HG02885 (cell line): ENCODE measurements around the gene COL7A1.

ENCODE experiments used
- ATAC-seq: cut with Tn5 transposase; IDR thresholded peaks from one replicate; pipeline ENCODE4 v1.9.1; 2021; ENCODE audit warnings: mild to moderate bottlenecking; ENCODE audit not compliant: unreplicated experiment, poor library complexity

The COL7A1 gene

DNA sequence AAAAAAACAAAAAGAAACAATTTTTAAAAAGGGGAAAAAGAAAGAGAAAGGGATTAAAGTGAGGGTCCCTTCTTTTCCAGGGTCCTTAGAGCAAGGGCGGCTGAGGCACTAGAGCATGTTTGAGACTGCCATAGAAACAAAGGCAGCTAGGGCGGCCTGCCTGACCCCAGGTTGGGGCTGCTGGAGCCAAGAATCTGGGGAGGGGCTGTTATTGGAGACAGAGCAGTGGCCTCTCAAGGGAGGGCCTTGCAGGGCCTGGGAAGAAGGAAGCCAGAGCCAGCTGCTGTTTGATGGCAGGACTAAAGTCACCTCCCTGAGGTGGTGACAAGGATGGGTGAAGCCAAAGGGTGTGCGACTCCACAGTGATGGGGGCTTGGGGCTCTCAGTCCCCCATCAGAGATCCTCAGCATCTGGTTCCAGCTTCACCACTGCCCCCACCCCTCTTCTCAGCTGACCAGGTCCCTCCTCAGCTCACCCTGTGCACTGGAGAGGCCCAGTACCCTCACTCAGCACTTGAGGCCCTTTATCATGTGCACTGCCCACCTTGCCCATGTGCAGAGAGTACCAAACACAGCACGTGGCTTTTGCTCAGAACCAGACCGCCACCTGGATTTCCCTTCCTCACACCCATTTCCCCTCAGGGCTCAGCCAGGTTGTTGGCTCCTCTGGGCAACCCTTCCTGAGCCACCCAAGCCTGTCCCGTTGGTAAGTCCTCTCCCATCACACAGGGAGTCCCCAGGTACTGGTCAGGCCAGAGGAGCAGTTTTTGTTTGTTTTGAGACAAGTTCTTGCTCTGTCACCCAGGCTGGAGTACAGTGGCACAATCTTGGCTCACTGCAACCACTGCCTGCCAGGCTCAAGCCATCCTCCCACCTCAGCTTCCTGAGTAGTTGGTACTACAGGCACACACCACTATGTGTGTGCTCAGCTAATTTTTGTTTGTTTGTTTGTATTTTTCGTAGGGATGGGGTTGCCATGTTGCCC is 24.7 kb upstream of the COL7A1 start:
- no peak for ATAC-seq

DNA sequence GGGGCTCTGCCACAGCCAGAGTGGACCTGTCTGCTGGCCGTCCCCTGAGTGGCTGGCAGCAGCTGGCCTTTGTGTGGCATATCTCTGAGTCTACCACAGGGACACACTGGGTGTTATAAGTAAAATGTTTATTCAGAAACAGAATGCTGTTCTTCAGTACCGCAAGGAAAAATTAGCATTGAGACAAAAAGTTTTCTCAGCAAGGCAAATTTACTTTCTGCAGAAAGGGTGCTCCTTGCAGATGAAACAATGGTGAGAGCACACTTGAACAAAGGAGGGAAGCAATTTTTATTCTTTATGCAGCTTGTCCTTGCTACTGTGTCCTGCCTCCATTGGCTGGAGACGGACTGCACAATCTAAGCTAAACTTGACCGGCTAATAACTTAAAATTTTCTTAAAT is 22.4 kb upstream of the COL7A1 start:
- ATAC-seq = no peak

DNA sequence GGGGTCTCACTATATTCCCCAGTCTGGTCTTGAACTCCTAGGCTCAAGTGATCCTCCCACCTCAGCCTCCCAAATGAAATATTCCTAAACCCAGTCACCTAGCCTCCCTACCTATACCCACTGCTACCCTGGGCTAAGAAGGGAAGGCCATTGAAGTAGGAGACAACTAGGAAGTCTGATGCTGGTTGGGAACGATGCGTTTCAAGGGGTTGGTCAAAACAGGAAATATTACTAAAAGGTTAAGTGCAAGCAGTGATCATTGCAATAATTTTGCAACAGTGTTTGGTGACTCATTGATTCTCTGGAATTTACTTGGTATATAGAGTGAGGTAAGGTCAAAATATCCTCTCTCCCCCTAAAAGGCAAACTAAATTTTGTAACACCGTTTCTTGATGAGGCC is 18.9 kb upstream of the COL7A1 start:
- ATAC-seq = no peak

DNA sequence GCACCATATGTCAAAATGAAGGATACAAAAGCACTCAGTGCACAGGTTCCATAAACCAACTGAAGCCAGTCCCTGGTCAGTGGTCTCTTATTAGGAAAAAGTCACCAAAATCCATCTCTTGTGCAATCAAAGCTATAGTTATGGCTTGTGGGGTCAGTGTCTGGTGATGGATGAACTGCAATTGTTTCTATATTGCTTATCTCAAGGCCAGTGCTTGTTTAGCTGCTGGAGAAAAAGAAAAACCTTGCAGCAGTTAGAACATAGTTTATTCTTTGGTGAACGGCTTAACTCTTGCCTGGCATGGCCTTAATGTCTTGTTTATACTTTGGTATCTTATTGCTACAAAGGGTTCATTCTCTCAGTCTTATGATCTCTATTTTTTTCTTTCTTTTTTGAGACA is 17.2 kb upstream of the COL7A1 start:
- ATAC-seq = no peak

DNA sequence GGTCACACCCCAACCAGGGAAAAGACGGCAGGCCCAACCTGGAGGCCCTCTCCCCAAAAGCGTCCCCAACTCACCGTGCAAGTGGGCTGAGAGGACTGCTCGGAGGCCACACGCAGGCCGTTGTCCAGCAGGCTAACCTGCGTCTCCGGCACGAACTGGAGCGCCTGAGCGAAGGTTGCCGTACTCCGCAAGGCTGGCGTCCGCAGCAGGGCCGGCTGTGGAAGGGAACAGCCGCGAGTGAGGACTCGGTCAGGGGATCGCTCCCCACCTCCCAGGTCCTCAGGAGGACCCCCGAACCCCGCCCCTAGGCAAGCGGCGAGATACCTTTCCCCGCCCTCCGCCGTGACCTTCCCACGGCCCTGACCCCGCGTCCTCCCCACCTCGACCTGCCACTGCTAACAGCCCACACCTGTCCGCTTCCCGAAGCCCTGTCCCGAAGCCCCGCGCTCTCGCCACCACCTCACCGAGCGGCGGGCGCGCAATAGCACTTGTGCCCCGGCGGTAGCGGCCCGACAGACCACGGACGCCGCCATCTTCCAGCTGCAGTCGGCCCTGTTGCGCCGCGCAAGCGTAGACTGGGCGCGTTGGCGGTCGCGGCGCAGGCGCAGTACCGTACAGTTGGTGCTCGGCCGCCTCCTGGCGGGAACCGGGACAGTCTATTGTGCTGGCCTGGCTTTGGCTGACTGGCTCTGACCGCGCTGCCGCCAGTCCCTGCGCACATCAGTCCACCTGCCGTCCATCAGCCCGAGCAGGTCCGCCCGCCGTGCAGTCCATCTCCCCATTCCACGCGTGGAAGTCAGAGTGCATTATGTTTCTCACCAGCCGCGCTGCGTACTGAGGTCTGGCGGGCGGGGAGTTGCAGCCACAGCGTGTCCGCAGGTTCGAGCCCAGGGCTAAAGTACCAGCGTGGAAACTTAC is 14.2 kb upstream of the COL7A1 start, which contains the start of gene UQCRC1:
UQCRC1 (minus strand) TSS at position 559 of the 918 bp plus-strand sequence; CDS start at position 533, 26 bp downstream.
- peak; percentile 97 for ATAC-seq

DNA sequence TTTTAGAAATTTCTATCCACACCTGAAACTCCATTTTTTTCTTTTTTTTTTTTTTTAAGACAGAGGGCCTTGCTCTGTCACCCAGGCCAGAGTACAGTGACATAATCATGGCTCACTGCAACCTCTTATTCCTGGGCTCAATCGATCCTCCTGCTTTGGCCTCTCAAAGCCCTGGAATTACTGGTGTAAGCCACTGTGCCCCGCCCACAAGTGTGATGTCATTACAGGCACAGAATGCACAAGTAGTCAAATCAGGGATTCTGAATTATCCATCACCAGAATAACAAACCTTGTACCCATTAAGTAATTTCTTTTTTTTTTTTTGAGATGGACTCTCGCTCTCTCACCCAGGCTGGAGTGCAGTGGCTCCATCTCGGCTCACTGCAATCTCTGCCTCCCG is 12.4 kb upstream of the COL7A1 start:
- ATAC-seq = no peak

DNA sequence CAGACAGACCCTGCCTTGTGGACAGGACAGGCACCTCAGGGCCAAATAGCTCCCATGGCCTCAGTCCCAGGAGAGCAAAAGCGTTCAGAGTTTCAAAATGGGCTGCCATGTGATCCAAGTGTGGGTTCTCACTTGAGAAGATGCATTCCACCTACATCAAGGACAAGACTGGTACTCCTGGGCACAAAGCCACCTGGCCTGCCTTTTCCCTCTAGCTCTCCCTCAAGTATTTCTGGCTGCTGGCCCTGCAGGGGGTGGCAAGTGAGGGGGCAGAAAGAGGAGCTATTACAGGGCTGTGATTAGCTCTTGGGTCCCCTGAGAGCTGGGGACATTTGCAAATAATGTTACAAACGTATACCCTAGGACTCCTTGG is 6.5 kb upstream of the COL7A1 start:
- no peak for ATAC-seq

DNA sequence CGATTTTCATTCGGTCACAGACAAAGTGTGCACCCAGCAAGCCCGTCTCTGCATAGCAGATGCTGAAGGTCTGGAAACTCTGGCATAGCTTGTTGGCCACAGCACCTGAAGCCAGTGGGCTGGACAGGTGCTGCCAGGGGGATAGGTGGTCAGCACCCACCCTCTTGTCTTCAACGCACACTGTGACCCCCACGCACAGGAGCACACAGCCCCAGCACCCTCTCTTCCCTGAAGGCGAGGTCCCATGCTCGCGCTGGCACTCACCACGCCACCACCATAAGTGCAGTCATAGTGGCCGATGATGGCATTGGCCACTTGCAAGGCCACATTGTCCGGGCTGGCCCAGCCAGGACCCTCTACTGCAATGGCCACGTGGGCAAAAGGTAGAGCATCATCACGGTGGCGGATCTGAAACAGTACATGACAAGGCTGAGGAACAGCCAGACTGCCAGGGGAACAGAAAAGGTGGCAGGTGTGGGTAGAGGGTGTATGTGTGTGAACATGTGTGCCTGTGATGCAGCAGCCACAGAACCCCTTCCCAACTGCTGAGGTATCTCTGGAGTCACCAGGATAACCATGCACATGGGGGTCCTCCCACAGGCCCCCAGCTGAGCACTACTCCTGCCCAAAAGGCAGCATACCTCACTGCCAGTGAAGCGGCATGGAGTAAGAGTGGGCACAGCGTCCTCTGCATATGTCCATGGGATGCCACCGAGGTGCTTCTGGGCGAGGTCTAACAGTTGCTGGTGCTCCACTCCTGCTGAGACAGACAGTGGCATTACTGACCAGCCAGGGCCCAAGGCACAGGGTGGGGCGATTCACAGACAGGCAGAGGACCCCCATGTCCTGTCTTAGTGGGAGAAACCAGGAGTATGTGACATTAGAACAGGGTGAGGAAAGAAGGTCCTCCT is 5.8 kb upstream of the COL7A1 start:
- no peak for ATAC-seq

DNA sequence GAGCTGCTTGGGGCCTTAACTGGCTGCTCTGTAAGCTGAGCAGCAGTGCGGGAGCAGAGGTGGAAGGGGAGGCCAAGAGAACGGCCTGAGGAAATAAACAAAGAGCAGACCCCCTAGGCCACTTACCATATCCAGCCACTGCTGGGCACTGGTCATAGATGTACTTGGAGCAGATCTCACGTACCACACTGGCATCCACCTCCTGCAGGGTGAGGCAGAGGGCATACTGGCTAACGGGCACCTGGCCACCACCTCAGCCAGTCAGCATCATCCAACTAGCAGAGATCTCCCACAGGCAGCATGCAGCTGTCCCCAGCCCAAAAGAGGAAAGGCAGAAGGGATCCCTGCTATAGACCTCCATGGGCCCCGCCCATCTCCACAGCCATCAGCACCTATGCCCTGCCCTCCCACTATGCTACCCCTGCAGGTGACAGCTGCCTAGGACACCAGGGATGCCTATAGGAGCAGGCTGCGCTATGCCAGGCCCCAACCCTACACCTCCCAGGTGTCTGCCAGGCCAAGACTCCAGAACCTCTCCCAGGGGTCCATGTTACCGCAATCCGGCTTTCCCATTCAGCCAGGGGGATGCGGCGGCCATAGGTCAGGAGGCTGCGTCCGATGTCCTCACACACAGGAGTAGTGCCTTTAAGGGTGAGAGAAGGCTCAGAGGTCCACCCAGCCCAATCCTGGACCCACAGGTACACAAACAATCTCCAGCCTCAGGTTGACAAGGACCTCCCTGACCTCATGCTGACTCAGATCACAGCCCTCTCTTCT is 4.6 kb upstream of the COL7A1 start:
- ATAC-seq = no peak

DNA sequence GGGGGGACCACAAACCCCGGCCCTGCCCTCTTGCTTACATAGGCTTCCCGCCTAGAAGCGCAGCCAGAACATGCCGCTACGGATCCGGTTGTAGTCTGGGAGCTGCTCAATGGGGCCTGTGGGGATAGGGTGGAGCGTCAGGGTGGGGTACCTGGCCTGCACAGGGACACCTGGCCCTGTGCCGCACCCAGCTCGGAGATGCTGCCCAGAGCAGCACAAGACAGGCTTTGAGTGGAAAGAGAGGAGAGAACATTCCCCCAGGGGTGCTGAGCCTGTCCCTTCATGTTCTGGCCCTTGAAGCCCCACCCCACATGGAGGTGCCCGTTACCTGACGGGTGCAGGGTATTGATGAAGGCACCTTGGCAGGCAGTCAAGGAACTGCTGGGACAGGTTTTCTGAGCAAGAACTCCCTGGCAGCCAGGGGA is 4.0 kb upstream of the COL7A1 start:
- ATAC-seq = no peak

DNA sequence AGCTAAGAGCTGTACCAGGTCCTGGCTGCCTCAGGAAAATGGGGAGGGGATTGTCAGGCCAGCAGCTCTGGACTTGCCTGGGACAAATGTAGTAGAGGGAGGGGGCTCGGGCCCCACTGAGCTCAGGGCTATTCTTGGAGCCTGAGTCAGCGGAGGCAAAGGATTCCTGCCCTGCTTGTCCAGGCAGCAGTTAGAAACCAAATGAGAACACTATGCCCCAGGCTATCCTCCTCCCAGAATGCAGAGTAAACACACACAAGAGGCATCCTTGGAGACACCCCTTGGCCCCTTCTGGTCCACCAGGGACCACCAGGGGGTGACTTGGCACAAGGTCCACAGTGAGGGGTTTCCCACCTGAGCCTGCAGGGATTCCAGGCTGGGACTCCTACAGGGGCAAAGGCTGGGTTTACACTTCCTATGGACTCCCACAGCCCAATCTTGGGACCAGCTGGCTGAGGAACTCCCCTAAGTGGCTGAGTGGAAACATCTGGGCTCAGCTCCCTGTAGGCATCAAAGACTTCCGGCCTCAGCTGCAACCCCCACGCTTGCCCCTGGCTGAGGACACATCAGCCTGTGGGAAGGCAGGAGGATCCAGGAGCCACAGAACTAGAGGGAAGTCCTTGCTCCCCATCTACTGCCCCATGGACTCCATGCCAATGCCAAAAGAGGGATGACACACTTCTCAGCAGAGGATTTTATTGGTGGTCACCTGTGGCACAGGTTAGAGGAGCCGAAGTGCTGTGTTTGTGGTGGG is 3.4 kb upstream of the COL7A1 start:
- no peak for ATAC-seq

DNA sequence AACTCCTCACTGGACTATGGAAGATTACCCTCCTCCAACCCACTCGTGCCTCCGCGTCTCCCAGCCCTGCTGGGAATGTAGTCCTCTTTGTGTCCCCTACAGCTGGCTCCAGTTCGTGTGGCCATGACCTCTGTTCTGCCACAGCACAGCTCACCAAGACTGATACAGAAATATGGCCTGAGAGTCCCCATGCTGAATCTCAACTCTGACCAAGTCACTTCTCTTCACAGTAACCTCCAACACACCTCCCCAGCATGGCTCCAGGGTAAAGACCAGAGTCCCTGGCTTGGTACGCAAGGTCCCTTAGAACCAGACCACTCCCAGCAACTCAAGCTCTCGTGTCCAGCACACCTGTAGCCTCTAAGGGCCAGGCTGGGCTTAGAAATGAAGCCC is 2.3 kb upstream of the COL7A1 start:
- no peak for ATAC-seq

DNA sequence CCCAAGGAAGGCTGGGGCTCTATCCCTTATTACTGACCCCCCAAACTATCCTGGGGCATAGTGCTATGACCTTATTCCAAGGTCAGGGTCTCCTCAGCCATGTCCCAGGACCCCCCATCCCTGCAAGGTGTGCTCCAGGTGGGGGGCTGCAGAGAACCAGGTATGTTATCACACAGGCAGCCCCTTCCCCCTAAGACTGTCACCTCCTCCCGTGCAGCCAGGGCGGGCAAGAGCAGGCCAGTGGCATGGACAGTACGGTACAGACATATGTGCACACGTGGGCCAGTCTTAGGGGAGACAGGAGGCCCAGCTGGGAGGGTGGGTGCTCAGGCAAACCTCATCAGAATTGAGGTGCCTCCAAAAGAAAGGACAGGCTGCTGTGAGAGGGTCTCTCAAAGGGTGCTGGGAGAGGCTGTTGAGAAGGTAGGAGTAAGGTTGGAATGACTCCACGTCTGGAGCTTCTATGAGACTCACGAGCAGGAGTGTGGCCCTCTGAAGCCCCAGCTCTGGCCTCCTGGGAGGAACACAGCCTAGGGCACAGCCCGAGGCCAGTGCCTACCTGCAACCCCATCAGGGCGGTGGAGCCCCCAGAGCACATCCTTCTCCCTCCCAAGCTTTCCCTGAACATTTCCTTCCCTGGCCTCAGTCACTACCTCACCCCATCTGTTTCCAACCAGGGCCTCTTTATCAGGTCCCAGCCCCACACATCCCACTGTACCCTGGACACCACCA is 1.7 kb upstream of the COL7A1 start:
- ATAC-seq = no peak

DNA sequence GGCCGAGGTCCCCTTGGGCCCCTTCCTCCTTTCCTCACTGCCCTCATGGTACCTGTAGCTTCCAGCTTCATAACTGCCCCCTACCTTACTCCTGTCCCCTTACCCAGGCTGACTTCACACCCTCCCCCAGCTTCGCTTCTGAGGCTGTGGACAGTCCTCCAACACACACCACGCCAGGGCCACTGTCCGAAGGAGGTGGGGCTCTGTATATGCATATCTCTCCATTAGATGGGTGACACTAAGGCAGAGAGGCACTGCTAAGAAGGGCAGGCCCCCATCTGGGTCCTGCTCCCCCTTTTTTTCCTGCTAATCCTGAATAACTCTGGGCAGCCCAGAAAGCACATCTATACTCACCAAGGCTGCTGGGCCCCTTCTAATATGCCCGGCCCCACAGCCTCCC is 1.0 kb upstream of the COL7A1 start:
- no peak for ATAC-seq

DNA sequence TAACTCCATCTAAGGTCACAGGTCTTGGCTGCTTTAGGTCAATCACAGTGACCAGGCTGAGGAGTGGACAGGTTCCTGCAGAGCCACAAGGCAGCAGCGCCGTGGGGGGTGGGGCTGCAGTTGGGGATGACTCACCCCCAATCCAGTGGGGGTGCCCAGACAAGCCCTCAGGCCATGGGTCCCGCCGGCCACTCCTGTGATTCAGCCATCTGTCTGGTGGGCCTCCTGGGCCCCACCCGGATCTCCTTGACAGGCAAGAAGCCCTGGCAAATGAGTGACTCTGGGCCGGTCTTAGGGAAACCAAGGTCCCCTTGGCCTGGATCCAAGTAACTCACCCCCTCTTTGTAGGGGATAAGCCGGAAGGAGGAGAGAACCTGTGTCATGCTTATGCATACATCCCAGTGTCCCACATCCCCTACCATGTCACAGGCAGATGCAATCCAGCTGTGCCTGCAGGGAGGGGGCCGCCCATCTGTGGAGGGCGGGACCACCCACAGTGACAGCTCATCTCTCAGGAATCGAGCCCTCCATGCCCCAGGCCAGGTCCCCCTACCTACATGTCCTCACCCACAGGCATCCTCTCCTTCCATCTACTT is 495 bp upstream of the COL7A1 start:
- no peak for ATAC-seq

DNA sequence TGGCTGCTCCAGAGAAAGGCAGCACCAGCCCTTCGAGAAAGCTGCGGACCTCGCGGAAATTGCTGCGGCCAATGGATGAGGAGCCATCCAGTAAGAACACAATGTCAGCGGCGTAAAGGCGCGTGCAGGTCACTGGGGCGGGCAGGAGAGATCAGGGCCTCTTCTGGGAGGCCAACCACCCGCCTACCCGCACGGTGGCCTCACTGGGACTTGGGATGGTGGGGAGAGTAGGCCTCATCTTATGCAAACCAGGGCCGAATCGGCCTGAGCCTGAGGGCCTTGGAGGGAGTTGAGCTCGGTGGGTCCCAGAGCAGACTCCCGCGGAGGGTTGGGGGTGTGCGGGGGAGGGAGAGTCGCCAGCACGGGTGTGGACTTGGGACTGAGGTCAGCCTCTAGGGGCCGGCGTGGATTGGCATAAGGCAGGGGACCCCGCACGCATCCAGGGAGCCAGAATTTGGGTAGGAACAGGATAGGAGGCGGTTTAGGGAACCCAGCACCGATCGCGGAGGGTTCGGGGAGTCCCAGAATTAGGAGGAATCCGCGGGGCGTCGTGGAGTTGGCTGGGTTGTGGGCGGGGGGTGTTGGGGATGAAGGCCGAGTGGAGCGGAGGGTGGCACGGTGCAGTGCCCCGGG is 596 bp downstream of the COL7A1 start:
- ATAC-seq = no peak

DNA sequence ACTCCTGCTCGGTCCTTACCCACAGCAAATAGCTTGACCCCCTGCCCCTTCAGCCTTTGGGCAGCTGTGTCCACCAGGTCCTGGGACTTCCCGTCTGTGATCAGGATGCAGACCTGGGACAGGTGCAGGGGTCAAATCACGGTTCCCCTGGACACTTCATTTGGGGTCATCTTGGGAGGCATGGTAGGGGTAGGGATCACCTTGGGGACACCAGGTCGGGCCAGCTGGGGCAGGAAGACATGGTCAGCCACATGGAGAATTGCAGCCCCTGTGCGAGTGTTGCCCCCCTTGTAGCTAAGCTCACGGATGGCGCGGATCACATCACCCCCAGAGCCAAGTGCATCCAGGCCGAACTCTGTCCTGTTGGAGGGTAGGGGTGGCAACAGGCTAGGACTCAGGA is 1.8 kb downstream of the COL7A1 start:
- no peak for ATAC-seq
